OCI-LY1 (cell line): ENCODE results near the gene SRSF8.

ENCODE experiments used
- H2AFZ ChIP-seq: fragments of 200-600 bp; sonication (generic), shearing (Covaris generic); 2 replicates; pipeline ENCODE4 v1.6.0; 2014; ENCODE audit warnings: antibody characterized with exemption, mild to moderate bottlenecking, low read length
- H3F3A ChIP-seq: fragments of 200-600 bp; sonication (generic), shearing (Covaris generic); 2 replicates; pipeline ENCODE4 v1.6.0; 2014; ENCODE audit warnings: mild to moderate bottlenecking, antibody characterized with exemption, low read length, moderate library complexity; ENCODE audit not compliant: insufficient read depth
- H3K27ac ChIP-seq: fragments of 200-600 bp; sonication (generic); 2 replicates; pipeline ENCODE4 v1.5.1; 2014; ENCODE audit warnings: low read length, mixed run types, mild to moderate bottlenecking, low read depth; ENCODE audit not compliant: poor library complexity, severe bottlenecking
- H3K27me3 ChIP-seq: fragments of 200-600 bp; sonication (generic); 2 replicates; pipeline ENCODE4 v1.6.0; 2014; ENCODE audit warnings: antibody characterized with exemption, mild to moderate bottlenecking, low read length, moderate library complexity; ENCODE audit not compliant: insufficient read depth
- H3K36me3 ChIP-seq: fragments of 200-600 bp; sonication (generic); 2 replicates; pipeline ENCODE4 v1.6.1; 2014; ENCODE audit warnings: mild to moderate bottlenecking, antibody characterized with exemption, low read length, moderate library complexity, mixed read lengths; ENCODE audit not compliant: insufficient read depth
- H3K4me1 ChIP-seq: fragments of 200-600 bp; sonication (generic); 2 replicates; pipeline ENCODE4 v1.5.1; 2014; ENCODE audit warnings: mild to moderate bottlenecking, low read length, moderate library complexity; ENCODE audit not compliant: insufficient read depth, severe bottlenecking
- H3K4me2 ChIP-seq: fragments of 200-600 bp; sonication (generic), shearing (Covaris generic); 2 replicates; pipeline ENCODE4 v1.6.1; 2014; ENCODE audit warnings: low read length
- H3K4me3 ChIP-seq: fragments of 200-600 bp; sonication (generic); 2 replicates; pipeline ENCODE4 v1.5.1; 2014; ENCODE audit warnings: low read length, low read depth, mild to moderate bottlenecking, mixed read lengths; ENCODE audit not compliant: poor library complexity, severe bottlenecking
- H3K79me2 ChIP-seq: fragments of 200-600 bp; shearing (Covaris generic); 2 replicates; pipeline ENCODE4 v1.6.1; 2016; ENCODE audit warnings: mixed run types, low read length, mixed read lengths; ENCODE audit not compliant: insufficient read depth
- H3K9ac ChIP-seq: fragments of 200-600 bp; sonication (generic), shearing (Covaris generic); 2 replicates; pipeline ENCODE4 v1.6.1; 2014; ENCODE audit warnings: mild to moderate bottlenecking, low read length, mixed read lengths
- H3K9me2 ChIP-seq: fragments of 200-600 bp; sonication (generic), shearing (Covaris generic); 2 replicates; pipeline ENCODE4 v1.6.1; 2014; ENCODE audit warnings: low read depth, mild to moderate bottlenecking, low read length, mixed read lengths
- H3K9me3 ChIP-seq: fragments of 200-600 bp; shearing (Covaris generic); 2 replicates; pipeline ENCODE4 v1.6.1; 2014; ENCODE audit warnings: low read length, mixed read lengths
- H4K20me1 ChIP-seq: fragments of 200-600 bp; sonication (generic), shearing (Covaris generic); 2 replicates; pipeline ENCODE4 v1.6.0; 2016; ENCODE audit warnings: mild to moderate bottlenecking, low read length; ENCODE audit not compliant: insufficient read depth
- EZH2 ChIP-seq: fragments of 200-600 bp; sonication (generic), shearing (Covaris generic); IDR thresholded peaks from 2 replicates; pipeline ENCODE4 v1.8.0; 2017; ENCODE audit warnings: borderline replicate concordance, mixed run types, mild to moderate bottlenecking, antibody characterized with exemption, low read length, moderate library complexity, mixed read lengths
- TF ChIP-seq, protein P1 (sequence below): fragments of 200-600 bp; sonication (generic), shearing (Covaris generic); IDR thresholded peaks from 2 replicates; pipeline ENCODE4 v1.5.1; 2017; ENCODE audit warnings: mild to moderate bottlenecking, antibody characterized with exemption, low read length, moderate library complexity, mixed read lengths

SRSF8 gene

DNA sequence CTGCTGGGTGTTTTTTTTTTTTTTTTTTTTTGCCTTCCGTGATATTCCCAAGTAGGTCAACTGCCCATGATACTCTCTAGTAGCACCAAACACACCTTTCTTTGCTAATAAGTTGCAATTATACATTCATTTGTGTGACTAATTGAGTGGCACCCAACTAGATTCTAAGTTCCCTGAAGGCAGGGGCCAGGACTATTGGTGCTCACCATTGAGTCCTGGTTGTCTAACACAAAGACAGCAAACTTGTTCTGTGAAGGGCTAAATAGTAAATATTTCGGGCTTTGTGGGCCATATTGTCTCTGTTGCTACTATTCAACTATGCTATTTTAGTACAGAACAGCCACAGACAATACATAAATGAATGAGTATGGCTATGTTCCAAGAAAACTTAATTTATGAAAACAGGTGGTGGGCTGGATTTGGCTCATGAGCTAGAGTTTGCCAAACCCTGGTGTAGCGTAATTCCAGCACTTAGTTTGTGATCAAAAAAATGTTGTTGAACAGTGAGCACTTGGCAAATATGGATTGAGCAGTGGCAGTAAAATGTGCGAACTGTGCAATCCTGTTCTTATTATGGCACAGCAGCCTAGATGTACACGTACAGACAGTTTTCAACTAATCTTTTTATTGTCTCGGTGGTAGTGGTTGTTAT is 34.3 kb downstream of the SRSF8 start:
- Histone ChIP-seq H3K9me3 (no peaks in the 10 kb centered on the region), H3K27me3 (no peaks in the 10 kb centered on the region; the same call in 1 of the 2 replicates), H3K9me2 (no peaks in the 10 kb centered on the region), H3K36me3 (no peaks in the 10 kb centered on the region), H3K4me1 (no peaks in the 10 kb centered on the region), H3K9ac (no peak overlapping the region), H2AFZ (no peak overlapping the region), H3K4me2 (no peak overlapping the region), H3K79me2 (no peaks in the 10 kb centered on the region), H3K27ac (no peak overlapping the region), H3K4me3 (no peak overlapping the region), H3F3A (no peaks in the 10 kb centered on the region), H4K20me1 (no peaks in the 10 kb centered on the region)
- TF ChIP-seq, protein P1, sequence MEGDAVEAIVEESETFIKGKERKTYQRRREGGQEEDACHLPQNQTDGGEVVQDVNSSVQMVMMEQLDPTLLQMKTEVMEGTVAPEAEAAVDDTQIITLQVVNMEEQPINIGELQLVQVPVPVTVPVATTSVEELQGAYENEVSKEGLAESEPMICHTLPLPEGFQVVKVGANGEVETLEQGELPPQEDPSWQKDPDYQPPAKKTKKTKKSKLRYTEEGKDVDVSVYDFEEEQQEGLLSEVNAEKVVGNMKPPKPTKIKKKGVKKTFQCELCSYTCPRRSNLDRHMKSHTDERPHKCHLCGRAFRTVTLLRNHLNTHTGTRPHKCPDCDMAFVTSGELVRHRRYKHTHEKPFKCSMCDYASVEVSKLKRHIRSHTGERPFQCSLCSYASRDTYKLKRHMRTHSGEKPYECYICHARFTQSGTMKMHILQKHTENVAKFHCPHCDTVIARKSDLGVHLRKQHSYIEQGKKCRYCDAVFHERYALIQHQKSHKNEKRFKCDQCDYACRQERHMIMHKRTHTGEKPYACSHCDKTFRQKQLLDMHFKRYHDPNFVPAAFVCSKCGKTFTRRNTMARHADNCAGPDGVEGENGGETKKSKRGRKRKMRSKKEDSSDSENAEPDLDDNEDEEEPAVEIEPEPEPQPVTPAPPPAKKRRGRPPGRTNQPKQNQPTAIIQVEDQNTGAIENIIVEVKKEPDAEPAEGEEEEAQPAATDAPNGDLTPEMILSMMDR: no peak
- TF ChIP-seq EZH2: no peak

DNA sequence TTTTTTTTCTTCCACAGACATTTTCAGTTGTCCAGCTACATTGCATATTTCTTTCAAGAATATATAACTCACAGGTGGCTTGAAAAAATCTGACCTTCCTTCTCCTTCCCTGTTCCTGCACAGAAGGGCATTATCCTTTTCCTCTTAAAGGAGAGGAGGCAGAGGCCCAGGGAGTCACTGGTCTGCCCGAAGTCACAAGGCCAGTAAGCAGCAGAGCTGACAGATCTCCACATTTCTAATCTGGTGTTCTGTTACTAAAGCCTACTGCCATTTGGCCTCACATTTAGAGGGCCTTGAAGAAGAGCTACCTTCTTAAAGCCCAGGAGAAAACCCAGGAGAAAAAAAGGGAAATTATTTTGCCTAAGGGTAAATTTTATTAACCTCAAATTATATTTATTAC is 35.2 kb downstream of the SRSF8 start:
- no peaks in the 10 kb centered on the region for H3F3A ChIP-seq
- no peak overlapping the region for H2AFZ ChIP-seq
- H3K79me2 ChIP-seq: no peaks in the 10 kb centered on the region
- H3K9ac ChIP-seq: no peak overlapping the region
- no peaks in the 10 kb centered on the region for H3K9me3 ChIP-seq
- no peaks in the 10 kb centered on the region for H4K20me1 ChIP-seq
- H3K4me1 ChIP-seq: no peaks in the 10 kb centered on the region
- no peak overlapping the region for H3K4me3 ChIP-seq
- no peak for TF ChIP-seq EZH2
- TF ChIP-seq, protein P1: no peak
- H3K4me2 ChIP-seq: no peak overlapping the region
- no peaks in the 10 kb centered on the region for H3K36me3 ChIP-seq
- H3K27ac ChIP-seq: no peak overlapping the region
- H3K27me3 ChIP-seq: no peaks in the 10 kb centered on the region; the same call in 1 of the 2 replicates
- no peaks in the 10 kb centered on the region for H3K9me2 ChIP-seq

DNA sequence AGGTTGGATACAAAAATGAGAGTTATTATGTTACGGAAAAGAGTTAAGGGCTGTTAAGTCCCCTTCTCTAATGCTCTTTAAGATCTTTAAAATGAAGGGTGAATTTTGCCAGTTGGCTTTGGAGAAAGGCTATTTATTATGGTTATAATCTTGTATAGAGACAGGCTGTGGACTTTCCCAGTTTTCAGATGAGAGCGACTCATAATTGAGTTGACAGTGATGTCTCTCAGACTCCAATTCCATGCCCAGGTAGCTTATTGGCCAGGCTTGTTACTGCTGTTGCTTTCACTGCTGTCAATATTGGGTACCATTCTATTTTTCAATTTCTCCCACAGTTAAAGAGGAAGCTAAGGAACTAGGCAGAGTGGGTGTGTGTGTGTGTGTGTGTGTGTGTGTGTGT is 36.0 kb downstream of the SRSF8 start:
- H3K79me2 ChIP-seq: no peaks in the 10 kb centered on the region
- no peaks in the 10 kb centered on the region for H3F3A ChIP-seq
- H3K9ac ChIP-seq: no peak overlapping the region
- H3K9me3 ChIP-seq: no peaks in the 10 kb centered on the region
- H2AFZ ChIP-seq: no peak overlapping the region
- H3K9me2 ChIP-seq: no peaks in the 10 kb centered on the region
- TF ChIP-seq, protein P1: no peak
- no peak for TF ChIP-seq EZH2
- H3K36me3 ChIP-seq: no peaks in the 10 kb centered on the region
- no peak overlapping the region for H3K4me3 ChIP-seq
- H3K4me2 ChIP-seq: no peak overlapping the region
- no peaks in the 10 kb centered on the region; the same call in 1 of the 2 replicates for H3K27me3 ChIP-seq
- no peaks in the 10 kb centered on the region for H3K4me1 ChIP-seq
- H3K27ac ChIP-seq: no peak overlapping the region
- H4K20me1 ChIP-seq: no peaks in the 10 kb centered on the region
